ENCODE measurements around the gene CLEC1A.
"Not testable (repeated sequence)": the region's sequence is repeated elsewhere in the genome, so short reads cannot be mapped to it uniquely, and the experiment has no call there.

The CLEC1A gene

DNA sequence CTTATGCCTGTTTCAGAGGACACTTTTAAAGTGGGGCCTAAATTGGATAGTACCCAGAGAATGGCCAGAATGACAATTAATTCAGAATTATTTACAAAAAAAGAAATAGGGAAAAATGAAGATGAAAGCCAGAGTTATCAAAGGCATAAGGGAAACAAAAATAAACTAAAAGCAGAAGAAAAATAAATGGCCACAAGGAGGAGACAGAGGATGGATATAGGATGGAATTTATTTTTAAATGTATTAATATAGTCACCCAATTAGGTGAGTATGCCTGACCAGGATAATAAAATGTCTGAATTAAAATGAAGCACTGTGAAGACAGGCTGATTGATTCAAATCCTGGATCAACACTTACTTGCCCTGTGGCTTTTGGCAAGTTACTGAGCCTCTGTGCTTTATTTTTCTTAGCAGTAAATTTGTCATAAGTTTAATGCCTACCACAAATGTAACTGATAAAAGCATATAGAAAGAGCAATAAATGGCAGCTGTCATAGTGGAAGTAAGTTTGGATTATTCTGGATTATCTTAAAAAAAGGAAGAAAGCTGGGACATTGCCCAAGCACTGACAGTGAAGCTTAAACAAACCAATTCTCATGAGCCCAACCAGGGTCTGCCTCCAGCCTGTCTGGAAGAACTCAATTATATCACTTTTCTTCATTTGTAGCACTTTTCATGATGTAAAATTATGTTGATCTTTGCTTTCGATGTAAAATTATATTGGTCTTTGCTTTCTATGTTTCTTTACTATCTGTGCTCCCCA is 64.8 kb downstream of the CLEC1A start:
- peak; percentile 1 to 27 for DNase-seq

- no peak for DNase-seq
These were observed 67.0 kb downstream of the CLEC1A start for GRCh38 chr12:10031771-10032175.

- no peak for DNase-seq
These were observed 67.5 kb downstream of the CLEC1A start for GRCh38 chr12:10031321-10031720.

DNA sequence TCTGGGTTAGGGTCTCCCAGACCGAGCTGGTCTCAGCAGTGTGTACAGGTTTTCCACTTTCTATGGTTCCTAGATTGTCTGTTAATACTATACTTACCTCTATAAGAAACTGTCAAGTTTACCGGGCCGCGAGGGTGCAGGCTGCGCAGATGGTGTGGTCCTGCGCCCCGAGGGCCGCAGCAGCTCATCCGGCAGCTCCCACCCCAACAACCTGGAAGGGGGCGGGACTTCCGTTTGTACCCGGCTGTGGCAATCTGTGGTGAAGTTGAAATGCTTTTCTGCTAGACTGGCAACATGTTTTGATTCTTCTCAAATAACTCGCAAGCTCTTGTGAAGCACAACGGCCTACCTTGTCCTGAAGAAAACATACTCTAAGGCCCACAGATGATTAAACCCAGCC is 68.3 kb downstream of the CLEC1A start, which contains the start of gene CLEC9A:
Gene CLEC9A (plus strand): TSS at position 237 of the 400 bp plus-strand sequence. CDS start 22,006 bp downstream, outside the sequence.
- DNase-seq, result no peak

DNA sequence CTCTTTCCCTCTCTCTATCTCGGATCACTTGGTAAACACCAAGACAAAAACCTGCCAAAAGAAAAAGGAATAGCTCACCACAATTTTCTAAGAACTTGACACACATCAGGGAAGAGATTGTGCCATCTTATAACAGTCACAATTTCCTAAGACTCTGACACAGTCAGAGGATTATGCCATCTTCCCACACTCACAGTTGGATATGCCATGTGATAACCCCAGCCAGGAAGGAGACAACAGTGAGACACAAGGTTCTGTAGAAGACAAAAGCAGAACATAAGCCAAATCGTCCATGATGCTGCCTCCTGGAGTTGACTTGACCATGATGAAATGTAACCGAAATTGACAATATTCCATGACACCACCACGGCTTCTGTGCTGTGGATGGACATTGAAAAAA is 71.1 kb downstream of the CLEC1A start:
- DNase-seq, result no peak

GRCh38 chr12:10027311-10027710 is 71.5 kb downstream of the CLEC1A start:
- DNase-seq, result no peak

GRCh38 chr12:10026666-10027065 is 72.1 kb downstream of the CLEC1A start:
- DNase-seq, result not testable (repeated sequence)

DNA sequence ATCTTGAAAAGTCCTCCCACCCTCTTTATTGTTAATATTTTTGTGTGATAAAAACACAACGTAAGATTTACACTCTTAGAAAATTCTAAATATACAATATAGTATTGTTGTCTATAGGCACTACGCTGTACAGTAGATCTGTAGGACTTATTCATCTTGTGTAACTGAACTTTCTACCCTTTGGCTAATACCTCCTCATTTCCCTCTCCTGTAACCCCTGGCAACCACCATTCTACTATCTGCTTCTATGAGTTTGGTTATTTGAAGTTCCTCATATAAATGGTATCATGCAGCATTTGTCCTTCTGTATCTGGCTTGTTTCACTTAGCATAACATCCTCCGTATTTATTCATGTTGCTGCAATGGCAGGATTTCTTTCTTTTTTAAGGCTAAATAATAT is 73.5 kb downstream of the CLEC1A start:
- DNase-seq, result no peak

- no peak for DNase-seq
These were observed 77.4 kb downstream of the CLEC1A start for GRCh38 chr12:10021342-10021741.

Data from NCI-H526 (cell line).